ENCODE data around the gene GLDN.

DNA sequence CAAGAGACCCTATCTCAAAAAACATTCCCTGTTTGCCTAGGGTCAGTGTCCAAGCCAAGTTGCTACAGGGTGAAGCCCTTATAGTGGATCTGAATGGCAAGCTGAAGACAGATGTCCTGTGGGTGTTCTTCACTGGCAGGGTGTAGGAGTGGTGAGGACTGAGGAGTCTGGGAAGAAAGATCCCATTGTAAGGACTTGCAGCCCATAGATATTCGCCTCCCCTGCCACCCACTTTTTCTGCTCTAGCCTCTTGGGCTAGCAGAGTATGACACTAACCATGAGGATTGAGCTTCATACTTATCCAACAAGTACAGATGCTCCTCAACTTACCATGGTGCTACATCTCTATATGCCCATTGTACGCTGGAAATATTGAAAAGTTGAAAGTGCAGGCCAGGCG lies 16.3 kb upstream of the GLDN start:
- TF ChIP-seq POLR2AphosphoS5 (IDR thresholded peaks at IDR 0.05; ENCODE audit: borderline replicate concordance, low read depth, low read length) (no peak), EZH2 (IDR thresholded peaks at IDR 0.05) (no peak)
